GM21360 (cell line): ENCODE measurements around the gene ARHGAP20.

ENCODE experiments used
- ATAC-seq: cut with Tn5 transposase; IDR thresholded peaks from one replicate; pipeline ENCODE4 v1.9.1; 2021; ENCODE audit warnings: mild to moderate bottlenecking, moderate library complexity; ENCODE audit not compliant: unreplicated experiment

ARHGAP20 gene

DNA sequence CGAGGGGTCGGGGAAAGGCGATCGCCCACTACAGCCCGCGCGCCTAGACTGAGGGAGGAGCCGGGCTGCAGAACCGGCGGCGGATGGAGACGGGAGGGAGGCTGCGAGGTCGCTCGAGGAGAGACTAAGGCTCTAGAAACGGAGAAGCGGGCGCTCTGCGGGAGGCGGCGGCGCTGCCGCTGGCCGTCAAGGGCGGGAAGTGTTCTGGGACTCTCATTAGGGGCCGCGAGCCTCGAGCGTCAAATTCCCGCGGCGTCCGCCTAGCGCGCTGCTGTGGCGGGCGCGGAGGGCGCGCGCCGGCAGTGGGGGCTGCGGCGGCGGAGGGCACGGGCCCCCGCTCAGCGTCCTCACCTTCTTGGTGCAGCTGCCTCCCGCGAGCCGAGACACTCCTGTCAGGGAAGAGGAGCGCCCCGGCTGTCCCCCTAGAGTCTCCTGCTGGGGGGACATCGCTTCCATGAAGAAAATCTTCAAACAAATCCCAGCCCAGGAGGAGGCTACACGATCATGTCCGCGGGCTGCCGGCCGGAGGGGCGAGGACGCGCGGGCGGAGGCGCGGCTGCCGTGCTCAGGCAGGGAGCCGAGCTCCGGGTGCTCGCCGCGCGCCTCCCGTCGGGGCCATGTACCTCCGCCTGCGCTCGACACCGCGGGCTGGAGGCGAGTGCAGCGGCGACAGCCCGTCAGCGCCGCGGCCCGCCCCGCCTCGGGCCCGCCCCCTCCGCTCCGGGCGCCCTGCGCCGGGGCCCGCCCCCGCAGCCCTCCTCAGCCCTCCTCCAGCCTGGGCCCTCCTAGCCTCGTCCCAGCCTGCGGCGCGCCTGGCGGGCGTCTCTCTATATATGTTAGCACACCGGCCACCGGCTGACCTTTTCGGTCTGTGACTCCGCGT, at the start of gene ARHGAP20:
TSS of gene ARHGAP20 (minus strand) at position 662 of the 883 bp plus-strand sequence. CDS start at position 456, 206 bp downstream.
- peak; percentile 85 for ATAC-seq

DNA sequence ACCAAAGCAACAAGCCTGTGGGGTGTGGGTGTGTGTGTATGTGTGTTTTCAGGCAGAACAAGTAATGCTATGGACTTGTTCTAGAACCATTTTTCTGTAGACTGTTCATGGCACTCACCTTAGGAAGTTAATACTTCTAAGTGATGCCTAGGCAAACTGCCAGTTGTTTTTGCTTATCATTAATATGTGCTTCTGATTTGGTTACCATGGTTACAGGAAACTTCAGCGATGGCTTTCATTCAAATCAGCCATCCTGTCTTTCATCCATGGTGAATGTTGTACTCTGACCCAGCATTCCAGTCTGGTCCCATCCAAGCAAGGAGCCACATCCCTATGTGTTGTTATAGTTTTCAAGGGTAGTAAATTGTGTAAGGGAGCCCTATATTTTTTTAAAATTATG, 49.8 kb upstream of the ARHGAP20 start:
- no peak for ATAC-seq

DNA sequence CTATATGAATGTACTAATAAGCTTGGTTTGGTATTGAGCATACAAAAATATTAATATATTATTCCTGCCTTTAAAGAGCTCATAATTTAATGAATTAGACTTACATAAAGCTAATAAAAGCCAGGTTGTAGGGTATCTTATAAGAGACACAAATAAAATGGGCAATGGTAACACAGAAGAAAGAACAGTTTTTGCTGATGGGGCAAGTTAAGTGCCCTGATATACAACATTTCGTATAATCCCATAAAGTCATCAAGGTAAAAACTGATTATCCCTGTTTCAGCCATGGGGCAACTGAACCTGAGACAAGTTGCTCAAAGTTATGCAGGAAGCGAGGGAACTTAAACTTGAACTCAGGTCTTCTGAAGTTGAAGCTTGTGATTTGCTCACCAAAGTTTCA, 48.9 kb upstream of the ARHGAP20 start:
- no peak for ATAC-seq

DNA sequence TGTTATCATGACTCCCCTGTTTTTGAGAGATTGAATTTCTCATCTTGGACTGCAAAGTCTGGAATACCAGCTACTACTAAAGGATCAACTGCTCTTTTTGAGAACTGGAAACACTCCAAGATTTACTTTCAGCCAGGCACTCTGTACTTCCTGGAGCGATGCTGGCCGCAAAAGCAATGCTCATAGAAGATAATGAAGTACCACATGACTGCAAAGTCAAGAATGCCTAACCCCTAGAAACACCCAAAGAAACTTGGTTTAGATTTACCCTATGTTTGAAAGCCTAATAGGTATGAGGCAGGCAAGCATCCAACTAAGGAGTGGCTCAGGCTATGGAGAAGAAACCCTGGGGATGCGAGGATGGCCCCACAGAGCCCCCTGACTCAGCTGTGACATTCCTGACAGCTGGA, 47.7 kb upstream of the ARHGAP20 start:
- no peak for ATAC-seq

DNA sequence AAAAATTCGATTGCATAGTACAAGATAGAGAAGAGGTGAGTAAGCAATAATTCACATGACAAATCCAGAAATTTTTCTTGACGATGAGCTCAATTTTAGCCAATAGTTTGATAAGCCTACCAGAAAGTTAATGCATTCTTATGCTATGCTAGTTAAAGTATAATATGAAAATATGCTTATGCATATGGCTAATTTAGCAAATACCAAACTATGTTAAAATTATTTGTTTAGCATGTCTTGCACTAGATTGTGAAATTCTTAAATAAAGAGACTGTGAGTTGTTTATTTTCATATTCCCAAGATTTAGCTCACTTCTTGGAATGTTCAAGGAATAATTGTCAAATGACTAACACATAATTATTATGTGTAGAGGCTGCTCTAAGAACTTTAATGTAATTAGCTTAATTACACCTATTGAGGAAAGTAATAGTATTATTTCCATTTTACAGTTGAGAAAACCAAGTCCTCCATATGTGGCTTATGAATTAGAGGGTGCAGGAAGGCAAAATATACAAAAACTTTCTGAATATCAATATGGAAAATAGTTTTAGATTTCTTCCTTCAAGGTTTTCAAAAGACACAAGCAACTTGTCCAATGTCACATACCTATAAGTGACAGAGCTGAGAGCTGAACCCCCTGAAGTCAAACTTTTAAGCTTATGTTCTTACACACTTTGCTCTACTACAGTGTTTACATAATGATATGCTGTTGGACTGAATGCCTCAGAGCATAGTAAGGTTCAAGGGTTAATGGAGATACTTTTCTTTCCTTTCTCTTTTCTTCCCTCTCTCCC, 45.9 kb upstream of the ARHGAP20 start:
- ATAC-seq = no peak

GRCh38 chr11:110757066-110757465, 44.8 kb upstream of the ARHGAP20 start:
- no peak for ATAC-seq

- no peak for ATAC-seq
Observed at GRCh38 chr11:110755941-110756340, 43.7 kb upstream of the ARHGAP20 start.

DNA sequence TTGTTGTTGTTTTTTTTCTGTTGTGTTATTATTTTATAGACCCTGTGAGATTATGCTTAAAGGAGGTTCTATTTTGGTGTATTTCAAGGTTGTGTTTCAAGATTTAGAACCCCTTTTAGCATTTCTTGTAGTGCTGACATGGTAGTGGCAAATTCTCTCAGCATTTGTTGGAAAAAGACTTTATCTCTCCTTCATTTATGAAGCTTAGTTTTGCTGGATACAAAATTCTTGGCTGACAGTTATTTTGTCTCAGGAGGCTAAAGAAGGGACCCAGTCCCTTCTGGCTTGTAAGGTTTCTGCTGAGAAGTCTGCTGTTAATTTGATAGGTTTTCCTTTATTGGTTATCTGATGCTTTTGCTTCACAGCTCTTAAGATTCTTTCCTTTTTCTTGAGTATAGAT, 40.7 kb upstream of the ARHGAP20 start:
- no peak for ATAC-seq

- no peak for ATAC-seq
Observed at GRCh38 chr11:110750100-110750499, 37.9 kb upstream of the ARHGAP20 start.

- ATAC-seq = no peak
Observed at GRCh38 chr11:110747531-110747930, 35.3 kb upstream of the ARHGAP20 start.

GRCh38 chr11:110738641-110739040, 26.4 kb upstream of the ARHGAP20 start:
- ATAC-seq = no peak

DNA sequence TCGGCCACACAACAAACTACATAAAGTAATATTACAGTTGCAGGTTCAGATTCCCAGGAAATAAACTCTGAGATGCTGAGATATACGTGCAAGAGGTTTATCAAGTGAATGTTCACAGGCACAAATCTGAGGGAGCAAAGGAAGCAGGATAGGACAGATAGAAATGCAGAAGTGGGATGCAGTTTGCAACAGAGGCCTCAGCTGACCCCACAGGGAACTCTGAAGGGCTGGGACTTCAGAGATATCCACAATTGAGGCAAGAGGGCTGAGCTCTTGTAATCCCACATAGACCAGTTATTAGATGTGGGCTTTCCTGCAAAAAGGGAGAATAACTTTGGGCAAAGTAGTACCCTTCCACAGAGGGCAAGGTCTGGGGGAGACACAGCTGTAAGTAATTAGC, 25.4 kb upstream of the ARHGAP20 start:
- ATAC-seq = no peak

GRCh38 chr11:110736171-110736553, 23.9 kb upstream of the ARHGAP20 start:
- ATAC-seq = no peak

DNA sequence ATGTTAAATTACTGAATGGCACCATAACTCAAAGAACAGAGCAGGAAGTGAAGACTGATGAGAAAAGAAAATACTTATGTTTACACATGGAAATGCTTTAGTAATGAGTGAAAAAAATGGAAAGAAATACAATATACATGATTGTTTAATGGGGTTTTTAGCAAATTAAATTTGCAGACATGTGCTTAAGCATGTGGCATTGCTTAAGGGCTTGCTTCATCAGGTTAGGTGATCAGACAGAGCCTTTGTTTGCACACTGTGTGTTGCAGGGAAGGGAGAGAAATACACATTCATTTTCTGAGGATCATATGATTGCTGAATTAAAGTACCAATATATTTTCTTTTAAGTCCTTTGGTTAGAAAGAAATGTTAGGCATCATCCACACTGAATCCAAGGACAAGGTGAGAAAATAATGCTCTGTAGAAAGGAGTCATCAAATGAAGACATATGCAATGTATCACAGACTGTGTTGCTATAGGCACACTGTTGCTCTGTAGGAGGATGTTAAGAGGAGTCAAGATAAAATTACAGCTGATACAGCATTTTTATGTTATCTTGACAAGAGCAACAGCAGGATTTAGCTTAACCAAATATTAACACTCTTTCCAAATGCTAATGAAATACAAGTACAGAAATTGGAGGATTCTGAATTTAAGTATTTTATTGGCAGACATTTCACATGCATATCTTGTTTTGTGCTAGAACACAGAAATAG, 23.4 kb upstream of the ARHGAP20 start:
- ATAC-seq = no peak

DNA sequence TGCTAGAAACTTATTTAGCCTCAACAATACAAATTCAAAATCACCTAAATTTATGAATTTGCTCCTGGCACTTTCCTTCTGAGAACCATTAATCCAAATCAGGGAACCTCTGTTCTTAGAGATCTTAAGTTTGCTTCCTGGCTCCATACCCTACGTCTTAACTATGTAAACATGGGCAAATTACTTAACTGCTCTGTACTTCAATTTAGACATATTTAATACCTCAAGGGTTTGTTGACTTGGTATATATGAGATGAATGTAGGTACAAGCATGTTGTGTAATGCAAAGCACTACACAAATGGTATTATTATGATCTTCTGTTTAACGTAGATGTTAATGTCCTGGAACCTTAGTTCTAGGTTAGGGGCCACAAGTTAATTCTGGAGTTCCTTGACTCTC, 22.6 kb upstream of the ARHGAP20 start:
- ATAC-seq = no peak

GRCh38 chr11:110730773-110731172, 18.5 kb upstream of the ARHGAP20 start:
- no peak for ATAC-seq

DNA sequence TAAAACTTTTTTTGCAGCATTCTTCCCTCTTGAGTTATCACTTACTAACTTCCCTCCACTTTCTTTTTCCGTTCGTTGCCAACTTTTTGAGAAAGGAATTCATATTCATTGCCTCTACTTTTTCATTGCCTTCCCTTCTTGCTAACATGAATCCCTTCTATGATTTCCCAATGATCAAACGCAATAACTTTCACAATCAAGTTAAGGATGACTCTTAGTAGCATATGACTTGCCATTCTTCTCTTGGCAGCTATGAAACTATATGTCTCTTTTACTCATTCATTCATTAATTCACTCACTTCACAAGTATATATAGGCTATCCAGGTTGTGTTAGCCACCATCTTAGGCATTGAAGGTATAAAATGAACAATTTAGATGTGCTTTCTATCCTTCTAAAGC, 16.6 kb upstream of the ARHGAP20 start:
- ATAC-seq = no peak

GRCh38 chr11:110728476-110728875, 16.2 kb upstream of the ARHGAP20 start:
- ATAC-seq = no peak

DNA sequence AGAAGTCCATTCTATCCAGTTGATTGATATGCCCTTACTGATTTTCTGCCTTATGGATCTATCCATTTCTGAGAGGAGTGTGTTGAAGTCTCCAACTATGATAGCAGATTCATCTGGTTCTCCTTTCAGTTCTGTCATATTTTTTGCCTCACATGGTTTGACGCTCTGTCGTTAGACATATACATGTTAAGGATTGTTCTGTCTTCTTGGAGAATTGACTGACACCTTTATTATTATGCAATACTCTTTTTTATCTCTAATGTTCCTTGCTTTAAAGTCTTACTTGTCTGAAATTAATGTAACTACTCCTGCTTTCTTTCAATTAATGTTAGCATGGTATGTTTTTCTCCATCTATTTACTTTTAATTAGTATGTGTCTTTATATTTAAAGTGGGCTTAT, 12.1 kb upstream of the ARHGAP20 start:
- no peak for ATAC-seq

GRCh38 chr11:110720431-110721275, 8.4 kb upstream of the ARHGAP20 start:
- ATAC-seq = no peak
